ENCODE data around the gene PLAC9.
"Not testable (repeated sequence)": the region's sequence is repeated elsewhere in the genome, so short reads cannot be mapped to it uniquely, and the experiment has no call there.

The PLAC9 gene

DNA sequence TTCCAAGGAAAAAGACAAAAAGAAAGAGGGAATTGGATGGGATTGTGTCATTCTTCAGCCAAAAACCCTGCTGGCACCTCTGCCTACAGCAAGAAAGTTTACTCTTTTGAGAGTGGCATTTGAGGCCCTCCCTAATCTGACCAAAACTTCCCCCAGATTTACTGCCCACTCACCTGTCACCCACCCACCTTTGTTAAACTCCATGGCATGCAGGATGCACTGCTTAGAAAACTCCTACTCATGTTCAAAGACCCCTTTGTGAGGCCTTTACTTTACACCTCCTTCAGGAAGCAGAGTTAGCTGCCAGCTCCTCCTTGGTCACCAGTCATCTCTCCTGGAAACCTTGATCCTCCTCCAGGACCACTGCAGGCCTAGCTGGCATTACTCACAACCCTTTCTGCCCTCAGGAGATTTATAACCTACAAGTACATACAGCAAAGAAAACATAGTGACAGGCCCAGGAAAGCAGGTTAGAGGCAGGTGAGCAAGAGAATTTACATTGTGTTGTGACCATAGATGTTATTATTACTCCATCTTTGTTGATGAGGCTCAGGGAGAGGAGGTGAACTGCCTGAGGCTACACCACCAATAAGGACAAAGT is 10.3 kb upstream of the PLAC9 start:
- Mint-ChIP-seq H3K36me3 (ENCODE audit: low read depth) (no peaks in the 10 kb centered on the region), H3K9me3 (no peaks in the 10 kb centered on the region), H3K27me3 (ENCODE audit: low read depth) (peaks cover 26% of the 10 kb centered on the region), H3K4me3 (no peak overlapping the region), H3K27ac (no peak overlapping the region), H3K4me1 (no peaks in the 10 kb centered on the region)
- TF ChIP-seq, protein P1, sequence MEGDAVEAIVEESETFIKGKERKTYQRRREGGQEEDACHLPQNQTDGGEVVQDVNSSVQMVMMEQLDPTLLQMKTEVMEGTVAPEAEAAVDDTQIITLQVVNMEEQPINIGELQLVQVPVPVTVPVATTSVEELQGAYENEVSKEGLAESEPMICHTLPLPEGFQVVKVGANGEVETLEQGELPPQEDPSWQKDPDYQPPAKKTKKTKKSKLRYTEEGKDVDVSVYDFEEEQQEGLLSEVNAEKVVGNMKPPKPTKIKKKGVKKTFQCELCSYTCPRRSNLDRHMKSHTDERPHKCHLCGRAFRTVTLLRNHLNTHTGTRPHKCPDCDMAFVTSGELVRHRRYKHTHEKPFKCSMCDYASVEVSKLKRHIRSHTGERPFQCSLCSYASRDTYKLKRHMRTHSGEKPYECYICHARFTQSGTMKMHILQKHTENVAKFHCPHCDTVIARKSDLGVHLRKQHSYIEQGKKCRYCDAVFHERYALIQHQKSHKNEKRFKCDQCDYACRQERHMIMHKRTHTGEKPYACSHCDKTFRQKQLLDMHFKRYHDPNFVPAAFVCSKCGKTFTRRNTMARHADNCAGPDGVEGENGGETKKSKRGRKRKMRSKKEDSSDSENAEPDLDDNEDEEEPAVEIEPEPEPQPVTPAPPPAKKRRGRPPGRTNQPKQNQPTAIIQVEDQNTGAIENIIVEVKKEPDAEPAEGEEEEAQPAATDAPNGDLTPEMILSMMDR (IDR thresholded peaks at IDR 0.05; ENCODE audit: unreplicated experiment in 3 of 3): no peak

DNA sequence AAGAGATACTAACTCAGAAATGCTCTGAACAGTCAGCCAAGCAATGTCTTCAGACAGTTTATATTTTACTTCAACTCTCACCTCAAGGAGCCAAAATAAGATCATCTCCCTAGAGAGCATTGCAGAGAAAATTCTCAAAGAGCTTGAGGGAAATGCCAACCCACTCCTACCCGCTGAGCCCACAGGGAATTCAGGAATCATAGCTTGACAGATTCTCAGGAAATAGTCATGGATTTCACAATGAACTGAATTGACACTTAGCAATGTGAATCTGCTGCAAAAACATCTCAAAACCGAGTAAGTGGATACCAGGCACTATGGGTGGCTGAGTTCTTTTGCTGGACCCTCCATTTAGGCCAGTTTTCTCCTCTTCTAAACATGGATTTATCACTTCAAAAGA is 9.8 kb upstream of the PLAC9 start:
- Mint-ChIP-seq H3K36me3 (ENCODE audit: low read depth) (no peaks in the 10 kb centered on the region), H3K27me3 (ENCODE audit: low read depth) (peaks cover 26% of the 10 kb centered on the region), H3K4me3 (no peak overlapping the region), H3K27ac (no peak overlapping the region), H3K9me3 (no peaks in the 10 kb centered on the region), H3K4me1 (no peaks in the 10 kb centered on the region)
- TF ChIP-seq, protein P1 (IDR thresholded peaks at IDR 0.05; ENCODE audit: unreplicated experiment in 3 of 3): no peak

- no peaks in the 10 kb centered on the region for H3K36me3 Mint-ChIP-seq (ENCODE audit: low read depth)
- no peaks in the 10 kb centered on the region for H3K9me3 Mint-ChIP-seq
- no peak overlapping the region for H3K4me3 Mint-ChIP-seq
- TF ChIP-seq, protein P1 (IDR thresholded peaks at IDR 0.05; ENCODE audit: unreplicated experiment in 3 of 3): no peak
- peaks cover 24% of the 10 kb centered on the region for H3K27me3 Mint-ChIP-seq (ENCODE audit: low read depth)
- H3K27ac Mint-ChIP-seq: peak overlapping the region in 1 of 3 experiments; percentile 70
- H3K4me1 Mint-ChIP-seq: peaks cover 5% of the 10 kb centered on the region
These were observed 5.7 kb upstream of the PLAC9 start for GRCh38 chr10:80126876-80127275.

- peaks cover 22% of the 10 kb centered on the region for H3K4me1 Mint-ChIP-seq
- peaks cover 34% of the 10 kb centered on the region for H3K27me3 Mint-ChIP-seq (ENCODE audit: low read depth)
- H3K27ac Mint-ChIP-seq: peak overlapping the region in 2 of 3 experiments; percentile 52 to 71
- TF ChIP-seq, protein P1 (IDR thresholded peaks at IDR 0.05; ENCODE audit: unreplicated experiment in 3 of 3): no peak
- H3K36me3 Mint-ChIP-seq (ENCODE audit: low read depth): no peaks in the 10 kb centered on the region
- no peaks in the 10 kb centered on the region for H3K9me3 Mint-ChIP-seq
- peak overlapping the region; percentile 59 to 77 (median 70) for H3K4me3 Mint-ChIP-seq
These were observed 1.0 kb upstream of the PLAC9 start for GRCh38 chr10:80131499-80131901.

GRCh38 chr10:80133206-80133605 is 676 bp downstream of the PLAC9 start:
- Mint-ChIP-seq H3K9me3 (no peaks in the 10 kb centered on the region), H3K4me3 (peak overlapping the region; percentile 79 to 89 (median 85)), H3K27me3 (ENCODE audit: low read depth) (peaks cover 31% of the 10 kb centered on the region), H3K27ac (peak overlapping the region; percentile 52 to 95 (median 84)), H3K4me1 (peaks cover 36% of the 10 kb centered on the region), H3K36me3 (ENCODE audit: low read depth) (no peaks in the 10 kb centered on the region)
- TF ChIP-seq, protein P1 (IDR thresholded peaks at IDR 0.05; ENCODE audit: unreplicated experiment in 3 of 3): no peak

- Mint-ChIP-seq H3K4me1 (peaks cover 40% of the 10 kb centered on the region), H3K4me3 (peak overlapping the region; percentile 79 to 89 (median 85)), H3K27me3 (ENCODE audit: low read depth) (peaks cover 31% of the 10 kb centered on the region), H3K27ac (peak overlapping the region in 2 of 3 experiments; percentile 84 to 95)
- not testable (repeated sequence) for H3K36me3 Mint-ChIP-seq (ENCODE audit: low read depth); H3K9me3 Mint-ChIP-seq
These were observed 1.2 kb downstream of the PLAC9 start for GRCh38 chr10:80133687-80134086.

Measured in nephron (organoid).